WTC11 (cell line): Measurements from ENCODE around the gene BRI3BP. TPM values are rescaled to one million over a fixed set of nuclear protein-coding genes. Genes with fewer than 3 reads are reported as not detected.

Source experiments
- total RNA-seq: library from RNA; stranded (reverse); gene quantifications from 3 replicates; pipeline ENCODE4 v1.2.3, GENCODE V29; 2021

The BRI3BP gene
- total RNA-seq, 1 experiment from 2014 or later = 11.9 TPM

Other genes starting within 250 kb of the BRI3BP start
- 68.3 to 71.0 TPM (median 70.8 TPM) in 3 replicates for gene SCARB1, start 129.8 kb upstream of the BRI3BP start, total RNA-seq
- 530 to 561 TPM (median 544 TPM) in 3 replicates for gene UBC, start 79.0 kb upstream of the BRI3BP start, total RNA-seq
- 31.7 to 40.5 TPM (median 33.0 TPM) in 3 replicates for gene DHX37, start 4.5 kb upstream of the BRI3BP start, total RNA-seq
- gene AACS, start 71.8 kb downstream of the BRI3BP start, total RNA-seq = 44.1 to 54.0 TPM (median 47.0 TPM) in 3 replicates
- 79.0 to 83.4 TPM (median 83.3 TPM) in 3 replicates for gene TMEM132B, start 192.7 kb downstream of the BRI3BP start, total RNA-seq